HUDEP-2 (cell line): ENCODE measurements around the gene SERPINA1.
"Not testable (repeated sequence)": the region's sequence is repeated elsewhere in the genome, so short reads cannot be mapped to it uniquely, and the experiment has no call there.

Source experiments
- DNase-seq, 76 experiments: peaks; one replicate each; lab custom pipeline; 2025; ENCODE audit not compliant: unreplicated experiment in 76 of 76; lab: John Stamatoyannopoulos, UW

SERPINA1 gene

GRCh38 chr14:94354190-94354589, 34.2 kb downstream of the SERPINA1 start:
- not testable (repeated sequence) for DNase-seq

DNA sequence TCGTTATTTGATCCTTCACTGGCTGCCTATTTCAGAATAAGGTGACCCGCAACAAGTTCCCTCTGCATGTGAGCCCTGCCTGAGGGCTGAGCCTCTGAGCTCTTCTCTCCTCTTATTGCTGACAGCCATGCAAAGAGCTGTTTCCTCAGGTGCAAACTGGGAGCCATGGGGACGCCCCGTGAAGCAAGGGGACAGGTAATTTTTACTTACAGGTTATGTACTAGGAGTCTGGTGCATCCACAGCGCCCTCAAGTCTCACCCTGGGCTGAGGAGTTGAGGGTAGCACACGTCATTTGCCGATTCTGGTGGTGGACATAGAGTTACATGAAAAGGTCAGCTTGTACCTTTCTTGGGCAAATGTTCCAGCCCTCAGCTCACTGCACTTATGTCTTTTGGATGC, 39.1 kb downstream of the SERPINA1 start:
- DNase-seq = no peak

GRCh38 chr14:94348836-94349235, 39.6 kb downstream of the SERPINA1 start:
- no peak for DNase-seq

GRCh38 chr14:94346841-94347240, 41.6 kb downstream of the SERPINA1 start:
- DNase-seq = no peak

GRCh38 chr14:94346065-94346786, 42.2 kb downstream of the SERPINA1 start:
- DNase-seq = not testable (repeated sequence)

DNA sequence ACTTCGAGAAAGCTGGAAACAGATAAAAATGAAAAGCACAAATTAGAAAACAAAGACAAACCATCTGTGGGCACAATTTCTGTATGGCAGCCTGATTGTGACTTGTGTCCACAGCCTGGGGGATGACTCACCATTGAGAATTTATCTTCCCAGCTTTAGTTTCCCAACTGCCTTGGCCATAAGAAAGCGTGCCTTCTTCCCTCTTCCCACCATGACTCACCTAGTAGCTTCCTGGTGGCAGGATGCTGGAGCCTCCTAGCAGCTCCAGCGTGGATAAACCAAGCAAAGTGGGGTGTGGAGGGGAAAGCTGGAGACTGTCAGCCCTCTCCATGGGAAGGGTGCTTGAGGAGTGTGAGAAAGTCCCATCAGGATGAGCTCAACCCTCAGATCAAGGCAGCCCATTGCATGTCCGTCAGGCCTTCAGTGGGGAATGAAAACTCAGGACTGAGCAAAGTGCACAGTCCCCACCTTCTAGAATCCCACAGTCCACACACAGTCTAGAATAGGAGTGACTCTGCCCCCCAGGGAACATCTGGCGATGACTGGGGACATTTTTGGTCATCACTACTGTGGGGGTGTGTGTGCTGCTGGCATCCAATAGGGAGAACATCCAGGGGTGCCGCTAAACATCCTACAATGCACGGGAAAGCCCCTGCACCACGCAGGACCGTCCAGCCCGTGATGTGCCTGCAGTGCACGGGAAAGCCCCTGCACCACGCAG, 42.9 kb downstream of the SERPINA1 start:
- DNase-seq = no peak

DNA sequence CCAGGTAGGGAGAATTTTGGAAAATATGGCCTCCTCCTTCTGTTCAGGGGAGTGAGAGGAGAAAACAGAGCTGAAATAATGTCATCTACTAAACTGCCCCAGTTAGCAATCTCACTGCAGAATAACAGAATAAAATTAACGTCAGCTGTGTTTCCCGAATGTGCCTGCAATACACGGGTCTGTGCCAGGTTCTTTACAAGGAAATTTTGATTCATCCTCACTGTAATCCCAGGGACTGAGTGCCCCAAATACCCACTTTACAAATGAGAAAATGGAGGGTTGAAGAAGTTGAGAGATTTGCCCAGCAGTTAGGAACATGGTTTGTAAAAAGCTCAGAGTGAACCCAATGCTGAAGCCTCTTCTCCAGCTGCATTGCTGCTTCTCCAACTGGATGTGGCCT, 44.0 kb downstream of the SERPINA1 start:
- no peak for DNase-seq

DNA sequence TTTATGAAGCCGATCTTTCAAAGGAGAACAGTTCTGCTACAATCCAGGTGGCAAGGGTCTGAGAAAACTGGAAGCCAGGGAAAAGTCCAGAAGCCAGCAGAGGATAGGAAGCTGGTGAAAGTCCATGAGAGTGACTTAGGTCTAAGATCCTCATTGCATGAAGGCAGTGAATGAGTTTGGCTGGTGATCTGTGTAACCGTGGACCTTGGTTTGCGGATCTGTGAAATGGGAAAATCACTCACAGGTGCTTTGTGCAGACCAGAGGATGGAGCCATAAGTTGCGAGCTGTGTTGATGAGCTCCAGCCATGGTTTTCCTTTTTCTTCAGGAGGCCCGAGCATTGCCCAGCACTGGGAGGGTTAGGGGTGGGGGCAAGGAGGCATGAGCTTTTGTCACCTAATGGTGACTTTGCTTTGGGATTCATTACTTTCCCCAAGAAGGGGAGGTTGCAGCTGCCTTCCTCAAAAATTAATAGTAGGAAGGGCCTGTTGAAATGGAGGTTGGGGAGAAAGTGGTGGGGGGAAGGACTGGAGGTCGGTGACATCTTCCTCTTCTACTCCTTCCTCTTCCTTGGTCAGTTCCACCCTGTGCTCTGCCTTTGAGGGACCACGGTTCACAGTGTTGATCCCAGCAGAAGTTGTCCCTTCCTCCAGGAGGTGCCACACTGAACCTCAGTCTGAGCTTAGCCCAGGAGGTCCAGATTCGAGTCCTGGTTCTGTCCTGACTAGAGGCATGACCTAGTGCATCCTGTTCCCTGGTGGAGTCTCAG, 45.0 kb downstream of the SERPINA1 start:
- no peak for DNase-seq

DNA sequence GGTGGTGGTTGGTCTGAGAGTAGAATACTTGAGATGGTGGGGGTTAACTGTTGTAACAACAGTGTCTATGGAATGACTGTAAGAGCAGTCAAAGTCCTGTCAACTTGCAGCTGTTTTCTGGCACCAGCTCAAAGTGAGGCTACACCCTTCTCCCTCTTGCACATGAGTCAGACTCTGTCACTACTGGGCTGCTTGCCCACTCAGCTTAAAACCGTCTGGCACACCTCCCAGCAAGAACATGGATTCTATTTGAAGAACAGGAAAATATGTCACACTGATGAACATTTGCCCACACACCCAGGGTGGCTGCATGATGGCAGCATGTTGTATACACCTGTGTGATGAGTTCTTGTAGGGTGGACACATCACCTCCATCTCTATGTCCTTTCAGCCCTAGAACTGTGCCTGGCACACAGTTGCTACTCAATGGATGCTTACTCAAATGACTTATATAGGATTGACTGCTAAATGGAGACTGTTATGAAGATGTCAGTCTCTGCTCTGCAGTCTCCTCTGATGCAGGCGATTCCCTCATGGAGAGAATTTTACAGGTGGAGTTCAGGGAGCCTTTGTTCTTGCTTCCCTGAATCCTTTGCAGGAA, 46.0 kb downstream of the SERPINA1 start:
- peak in 73 of 76 experiments; percentile 5 to 93 (median 76) for DNase-seq

DNA sequence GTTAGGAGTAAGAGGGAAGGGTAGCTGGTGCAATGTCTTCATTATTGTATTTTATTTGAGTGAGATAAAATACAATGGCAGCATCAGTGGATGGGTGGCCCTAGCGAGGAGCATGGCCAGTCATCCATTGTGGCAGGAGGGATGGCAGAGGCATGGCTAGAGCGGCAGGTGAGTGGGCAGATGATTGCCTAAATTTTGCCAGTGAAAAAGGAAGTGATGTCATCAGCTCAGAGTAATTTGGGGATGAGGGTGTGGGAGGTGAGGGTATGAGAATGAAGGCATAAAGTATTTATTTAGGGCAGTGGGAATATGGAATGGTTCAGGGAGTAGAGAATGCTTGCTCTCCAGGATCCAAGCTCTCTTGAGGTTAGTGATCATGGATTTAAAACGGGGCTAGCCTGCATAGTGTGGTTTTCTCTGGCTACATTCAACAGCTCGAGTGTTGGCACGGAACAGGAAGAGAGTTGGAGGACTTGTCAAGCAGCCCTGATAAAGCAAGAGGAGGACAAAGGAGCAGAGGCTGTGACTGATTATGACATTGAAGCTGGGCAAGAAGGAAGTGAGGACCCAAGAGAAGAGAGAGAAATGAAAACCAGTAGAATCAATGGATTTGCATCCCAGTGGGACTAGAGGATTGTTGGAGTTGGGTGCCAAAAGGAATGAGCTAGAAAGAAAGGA, 46.6 kb downstream of the SERPINA1 start:
- DNase-seq = peak in 4 of 76 experiments; percentile 15 to 45 (median 29)

- no peak for DNase-seq
Measured at GRCh38 chr14:94340533-94340932, 47.9 kb downstream of the SERPINA1 start.

GRCh38 chr14:94338023-94338422, 50.4 kb downstream of the SERPINA1 start:
- no peak for DNase-seq

- DNase-seq = peak in 3 of 76 experiments; percentile 2 to 21 (median 9)
Measured at GRCh38 chr14:94337274-94337673, 51.1 kb downstream of the SERPINA1 start.

GRCh38 chr14:94334872-94335271, 53.5 kb downstream of the SERPINA1 start:
- no peak for DNase-seq

DNA sequence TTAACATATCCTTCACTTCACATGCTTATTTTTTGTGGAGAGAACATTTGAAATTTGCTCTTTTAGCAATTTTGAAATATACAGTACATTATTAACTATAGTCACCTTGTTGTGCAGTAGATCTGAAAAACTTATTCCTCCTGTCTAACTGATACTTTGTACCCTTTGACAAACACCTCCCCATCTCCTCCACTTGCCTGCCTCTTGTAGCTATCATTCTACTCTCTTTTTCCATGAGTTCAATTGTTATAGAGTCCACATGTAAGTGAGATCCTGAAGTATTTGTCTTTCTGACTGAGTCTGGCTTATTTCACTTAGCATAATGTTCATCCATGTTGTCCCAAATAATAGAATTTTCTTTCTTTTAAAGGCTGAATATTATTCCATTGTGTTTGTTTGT, 55.8 kb downstream of the SERPINA1 start:
- DNase-seq = no peak

- no peak for DNase-seq
Measured at GRCh38 chr14:94332063-94332583, 56.3 kb downstream of the SERPINA1 start.

DNA sequence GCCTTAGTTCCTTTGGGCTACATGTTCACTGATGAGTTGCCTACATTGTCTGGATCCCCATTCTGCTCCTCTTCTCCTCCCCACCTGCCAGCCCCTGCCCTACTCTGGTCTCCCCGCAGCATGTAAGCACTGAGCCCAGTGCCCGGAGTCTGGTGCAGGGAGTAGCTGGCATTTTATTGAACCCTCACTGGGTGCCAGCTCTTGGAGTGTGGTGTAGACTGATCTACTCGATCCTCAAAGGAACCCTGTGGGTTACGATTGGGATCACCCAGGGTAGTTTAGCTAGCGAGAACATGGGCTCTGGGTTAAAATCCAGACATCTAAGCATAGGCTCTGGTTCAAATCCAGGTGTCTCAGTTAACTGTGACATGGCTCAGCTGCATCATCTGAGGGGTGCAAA, 56.9 kb downstream of the SERPINA1 start:
- no peak for DNase-seq

GRCh38 chr14:94330857-94331256, 57.5 kb downstream of the SERPINA1 start:
- DNase-seq = no peak

DNA sequence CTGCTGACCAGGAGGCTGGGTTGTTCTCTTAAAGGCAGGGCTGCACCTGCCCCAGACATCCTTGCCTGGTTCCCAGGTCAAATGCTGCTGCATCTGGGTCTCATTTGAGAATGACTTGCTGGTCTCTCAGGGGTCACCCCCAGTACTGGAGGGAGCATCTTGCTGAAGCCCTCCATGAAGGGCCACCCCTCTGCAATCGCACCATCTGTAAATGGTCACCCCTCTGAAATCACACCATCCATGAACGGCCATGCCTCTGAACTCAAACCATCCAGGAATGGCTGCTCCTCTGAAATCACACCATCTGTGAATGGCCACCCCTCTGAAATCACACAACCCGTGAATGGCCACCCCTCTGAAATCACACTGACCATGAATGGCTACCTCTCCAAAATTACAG, 58.0 kb downstream of the SERPINA1 start:
- DNase-seq = no peak

GRCh38 chr14:94329857-94330256, 58.5 kb downstream of the SERPINA1 start:
- no peak for DNase-seq
